HEK293T (cell line): Measurements from ENCODE around the gene MAZ.

Experiments used
- CTCF ChIA-PET: fragments of 350-600 bp; formaldehyde crosslinking; extraction: SDS; loops from one replicate; lab custom pipeline; 2021; ENCODE audit warnings: antibody characterized with exemption, inconsistent platforms; lab: Yijun Ruan, JAX
- POLR2A ChIA-PET: fragments of 350-600 bp; formaldehyde crosslinking; extraction: SDS; loops from one replicate; lab custom pipeline; 2020; ENCODE audit warnings: antibody characterized with exemption, inconsistent platforms; lab: Yijun Ruan, JAX
- DNase-seq: peaks from one replicate; pipeline ENCODE4 v3.0.0; 2012; ENCODE audit warnings: mixed read lengths; ENCODE audit errors: extremely low spot score
- ARNT ChIP-seq: fragments of 450-650 bp; IDR thresholded peaks from 2 replicates; pipeline ENCODE4 v1.6.1; 2017; ENCODE audit warnings: mild to moderate bottlenecking
- BHLHE40 ChIP-seq: fragments of 450-650 bp; IDR thresholded peaks from 2 replicates; pipeline ENCODE4 v1.6.1; 2016; ENCODE audit warnings: mild to moderate bottlenecking, moderate library complexity, borderline replicate concordance
- CTBP1 ChIP-seq: fragments of 450-650 bp; IDR thresholded peaks from 2 replicates; pipeline ENCODE4 v1.6.1; 2016; ENCODE audit warnings: borderline replicate concordance
- ELF4 ChIP-seq: fragments of 450-650 bp; IDR thresholded peaks from 2 replicates; pipeline ENCODE4 v1.6.1; 2017; ENCODE audit warnings: antibody characterized with exemption
- FOXA1 ChIP-seq: fragments of 450-650 bp; IDR thresholded peaks from 2 replicates; pipeline ENCODE4 v1.6.1; 2016; ENCODE audit warnings: mild to moderate bottlenecking
- FOXK2 ChIP-seq: fragments of 450-650 bp; IDR thresholded peaks from 2 replicates; pipeline ENCODE4 v1.6.1; 2016; ENCODE audit warnings: mild to moderate bottlenecking
- FOXM1 ChIP-seq: fragments of 450-650 bp; IDR thresholded peaks from 2 replicates; pipeline ENCODE4 v1.6.1; 2017; ENCODE audit warnings: mild to moderate bottlenecking, borderline replicate concordance
- HDGF ChIP-seq: fragments of 450-650 bp; IDR thresholded peaks from 2 replicates; pipeline ENCODE4 v1.6.1; 2017; ENCODE audit warnings: antibody characterized with exemption, borderline replicate concordance
- LEF1 ChIP-seq: fragments of 450-650 bp; IDR thresholded peaks from 2 replicates; pipeline ENCODE4 v1.6.1; 2017; ENCODE audit warnings: mild to moderate bottlenecking, borderline replicate concordance
- NFRKB ChIP-seq: fragments of 450-650 bp; IDR thresholded peaks from 2 replicates; pipeline ENCODE4 v1.6.1; 2016; ENCODE audit warnings: mild to moderate bottlenecking, moderate library complexity
- SP1 ChIP-seq: fragments of 450-650 bp; IDR thresholded peaks from 2 replicates; pipeline ENCODE4 v1.6.1; 2017
- SUZ12 ChIP-seq: fragments of 450-650 bp; IDR thresholded peaks from 2 replicates; pipeline ENCODE4 v1.6.1; 2016; ENCODE audit warnings: mild to moderate bottlenecking
- TARDBP ChIP-seq: fragments of 450-650 bp; IDR thresholded peaks from 2 replicates; pipeline ENCODE4 v1.6.1; 2016
- ZNF384 ChIP-seq: fragments of 450-650 bp; IDR thresholded peaks from 2 replicates; pipeline ENCODE4 v1.6.1; 2016
- TF ChIP-seq, protein P1 (sequence below): fragments of 450-650 bp; IDR thresholded peaks from 2 replicates; pipeline ENCODE4 v1.6.1; 2016

The MAZ gene

DNA sequence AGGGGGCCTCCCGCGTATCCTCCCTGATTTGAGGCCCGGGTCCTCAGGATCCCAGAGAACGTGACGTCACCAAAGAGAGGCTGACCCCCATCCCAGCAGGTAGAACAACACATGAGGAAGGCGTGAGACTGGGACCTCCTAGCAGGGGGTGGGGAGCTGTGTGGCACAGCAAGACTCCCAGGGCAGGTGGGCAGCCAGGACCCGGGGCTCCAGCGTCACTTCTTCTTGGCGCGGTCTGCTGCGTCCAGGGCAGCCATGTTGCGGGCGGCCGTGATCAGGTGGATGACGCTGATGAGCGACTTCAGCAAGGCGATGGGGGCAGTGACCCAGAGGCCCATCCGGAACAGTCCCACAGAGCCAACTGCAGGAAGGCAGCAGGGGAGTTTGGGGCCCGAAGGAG lies 52.6 kb downstream of the MAZ start:
- ChIA-PET POLR2A (interaction anchor here (0.9 kb wide), 1 partner anchor 31 kb away, joined by 3 read pairs; no protein-coding TSS in a partner anchor), CTCF (interaction anchor here (0.7 to 1.0 kb wide), 3 partner anchors 11 to 147 kb away, joined by 3 to 4 read pairs (median 4); no protein-coding TSS in a partner anchor)
- TF ChIP-seq SP1: no peak
- no peak for TF ChIP-seq FOXA1
- TF ChIP-seq ZNF384: no peak
- TF ChIP-seq CTBP1: no peak
- TF ChIP-seq ELF4: no peak
- no peak for TF ChIP-seq NFRKB
- no peak for TF ChIP-seq ARNT
- TF ChIP-seq, protein P1, sequence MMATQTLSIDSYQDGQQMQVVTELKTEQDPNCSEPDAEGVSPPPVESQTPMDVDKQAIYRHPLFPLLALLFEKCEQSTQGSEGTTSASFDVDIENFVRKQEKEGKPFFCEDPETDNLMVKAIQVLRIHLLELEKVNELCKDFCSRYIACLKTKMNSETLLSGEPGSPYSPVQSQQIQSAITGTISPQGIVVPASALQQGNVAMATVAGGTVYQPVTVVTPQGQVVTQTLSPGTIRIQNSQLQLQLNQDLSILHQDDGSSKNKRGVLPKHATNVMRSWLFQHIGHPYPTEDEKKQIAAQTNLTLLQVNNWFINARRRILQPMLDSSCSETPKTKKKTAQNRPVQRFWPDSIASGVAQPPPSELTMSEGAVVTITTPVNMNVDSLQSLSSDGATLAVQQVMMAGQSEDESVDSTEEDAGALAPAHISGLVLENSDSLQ: no peak
- no peak for TF ChIP-seq LEF1
- TF ChIP-seq SUZ12: no peak
- TF ChIP-seq BHLHE40: no peak
- no peak for TF ChIP-seq HDGF
- no peak for TF ChIP-seq TARDBP
- TF ChIP-seq FOXM1: no peak

DNA sequence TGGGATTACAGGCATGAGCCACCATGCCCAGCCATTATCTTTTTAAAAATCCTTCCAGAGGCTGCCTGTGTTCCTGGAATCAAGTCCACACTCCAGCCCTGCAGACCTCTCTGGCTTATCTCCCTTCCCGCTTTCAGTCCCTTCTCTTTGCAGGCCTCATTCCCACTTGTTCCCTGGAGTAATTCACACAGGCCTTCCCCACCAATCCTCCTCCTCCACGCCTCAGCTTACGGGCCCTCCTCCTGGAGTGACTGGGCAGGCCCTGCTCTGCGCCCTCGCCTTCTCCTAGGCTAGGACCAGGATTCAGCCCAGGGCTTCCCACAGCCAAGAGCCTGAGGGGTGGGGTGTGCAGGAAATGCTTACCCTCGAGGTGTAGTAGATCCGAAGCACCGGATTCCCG lies 53.9 kb downstream of the MAZ start:
- ChIA-PET POLR2A (no interaction called here), CTCF (interaction anchor here (2.2 kb wide), 1 partner anchor 11 kb away, joined by 9 read pairs; no protein-coding TSS in a partner anchor)
- no peak for DNase-seq
- TF ChIP-seq SP1 (no peak), NFRKB (no peak), FOXM1 (no peak), ZNF384 (no peak), FOXK2 (no peak), ELF4 (no peak), FOXA1 (no peak), ARNT (no peak), SUZ12 (no peak), BHLHE40 (no peak), CTBP1 (no peak), HDGF (no peak), TARDBP (no peak)
- TF ChIP-seq, protein P1: no peak

More for the DNA sequence above, 52.6 kb downstream of the MAZ start:
- DNase-seq: no peak
